Stimulated activated CD4-positive, alpha-beta T cell treated with anti-CD3 and anti-CD28 coated beads, Interleukin-4, amount 100 ng/mL, for 1 hour (primary cell): ENCODE results near the gene ETV6.
"Not testable (repeated sequence)": the region's sequence is repeated elsewhere in the genome, so short reads cannot be mapped to it uniquely, and the experiment has no call there.

Source experiments
- DNase-seq: peaks from one replicate; pipeline ENCODE4 v3.0.0-alpha.2; 2020

Gene ETV6

DNA sequence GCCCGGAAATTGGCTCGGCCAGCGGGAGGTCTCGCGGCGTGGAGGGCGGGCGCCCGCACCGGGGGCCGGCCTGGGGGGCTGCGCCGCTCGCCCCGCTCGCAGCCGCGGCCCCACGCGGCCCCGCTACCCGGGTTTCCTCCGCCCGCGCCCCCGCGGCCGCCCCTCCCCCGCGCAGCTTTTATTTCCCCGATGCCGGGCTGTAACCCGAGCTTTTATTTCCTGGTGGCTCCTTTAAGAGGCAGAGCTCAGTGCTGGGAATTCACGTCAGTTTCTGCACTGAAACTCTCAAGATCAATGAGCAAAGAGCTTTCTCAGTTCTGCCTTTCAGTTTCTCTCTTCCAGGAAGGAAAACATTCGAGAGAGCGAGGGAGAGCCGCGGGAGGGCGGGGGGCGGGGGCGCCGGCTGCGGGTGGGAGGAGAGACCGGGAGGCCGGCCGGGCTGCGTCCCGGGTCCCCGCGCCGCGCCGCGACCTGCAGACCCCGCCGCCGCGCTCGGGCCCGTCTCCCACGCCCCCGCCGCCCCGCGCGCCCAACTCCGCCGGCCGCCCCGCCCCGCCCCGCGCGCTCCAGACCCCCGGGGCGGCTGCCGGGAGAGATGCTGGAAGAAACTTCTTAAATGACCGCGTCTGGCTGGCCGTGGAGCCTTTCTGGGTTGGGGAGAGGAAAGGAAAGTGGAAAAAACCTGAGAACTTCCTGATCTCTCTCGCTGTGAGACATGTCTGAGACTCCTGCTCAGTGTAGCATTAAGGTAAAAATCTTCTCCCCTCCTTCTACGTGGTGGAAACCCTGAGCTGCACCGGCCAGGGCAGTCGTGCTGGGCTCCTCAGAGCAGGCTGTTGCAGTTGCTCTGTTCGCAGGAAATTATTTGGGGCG, at the start of gene ETV6:
Gene ETV6 (plus strand): TSS at position 262 of the 873 bp plus-strand sequence. CDS start 454 bp downstream, at position 716.
- peak; percentile 85 for DNase-seq

DNA sequence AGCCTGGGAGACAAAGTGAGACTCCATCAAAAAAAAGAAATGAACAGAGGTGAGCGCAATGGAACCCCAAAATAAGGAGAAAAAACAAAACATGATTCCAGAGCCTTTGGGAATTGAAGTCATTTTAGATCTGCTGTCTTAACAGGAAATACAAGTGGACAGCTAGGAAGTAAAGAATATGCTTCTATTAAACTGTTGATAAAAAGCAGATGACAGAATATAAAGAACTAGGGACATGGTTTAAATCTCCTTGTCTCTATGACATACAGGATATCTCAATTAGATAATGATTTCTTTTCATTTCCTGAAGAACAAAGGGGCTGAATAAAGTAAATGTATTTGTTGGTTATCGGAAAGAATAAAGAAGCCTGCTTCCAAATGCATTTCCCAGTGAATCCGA, 49.3 kb upstream of the ETV6 start:
- DNase-seq, result no peak

DNA sequence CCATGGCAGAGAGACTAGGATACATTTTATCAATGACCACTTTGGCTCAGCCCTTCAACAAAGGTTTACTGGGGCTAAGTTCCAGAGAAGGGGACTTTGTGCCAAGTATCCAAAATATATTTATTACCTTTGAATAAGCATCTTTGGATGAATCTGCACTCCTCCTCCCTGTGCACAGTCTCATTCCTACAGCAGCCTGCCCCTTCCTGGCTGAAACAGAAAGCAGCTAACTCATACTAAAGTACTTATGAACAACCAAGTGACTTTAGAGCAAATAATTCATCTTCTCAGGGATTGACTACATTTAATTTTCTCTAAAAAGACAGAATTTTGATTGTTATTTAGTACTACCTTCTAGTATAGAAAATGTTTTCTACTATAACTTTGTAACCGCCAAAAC, 47.8 kb upstream of the ETV6 start:
- no peak for DNase-seq

DNA sequence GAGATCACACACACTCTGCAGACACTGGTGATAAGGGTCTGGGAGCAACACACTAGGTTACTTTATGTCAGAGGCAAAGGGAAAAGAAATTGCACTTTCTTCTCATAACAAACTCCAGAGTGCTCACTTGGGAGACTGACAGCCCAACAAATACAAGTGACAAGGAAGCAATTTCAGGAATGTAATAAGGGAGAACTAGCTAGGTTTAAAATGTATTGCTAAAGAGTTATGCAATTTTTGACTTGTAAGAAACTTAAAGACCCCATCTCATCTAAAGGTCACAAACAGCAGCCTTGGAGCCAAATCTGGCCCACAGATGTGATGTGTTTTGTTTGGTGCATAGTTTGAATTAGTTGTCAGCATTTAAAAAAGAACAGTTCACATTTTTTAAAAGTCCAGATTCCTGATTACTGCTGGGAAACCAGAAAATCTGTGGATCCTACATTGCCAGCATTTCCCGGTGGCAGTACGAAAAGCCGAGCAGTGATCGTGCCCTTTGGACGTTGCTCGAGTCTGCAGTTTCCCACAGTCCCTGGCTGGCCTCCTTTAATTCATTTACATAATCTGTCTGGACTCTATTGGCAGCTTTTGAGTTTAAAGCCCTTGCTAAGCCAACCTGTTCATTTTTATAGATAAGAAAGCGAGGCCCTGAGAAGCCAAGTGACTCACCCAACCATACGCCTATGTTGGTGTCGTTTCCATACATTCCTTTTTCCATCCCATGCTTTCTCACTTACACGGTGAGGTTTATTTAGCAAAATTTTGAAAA, 42.0 kb upstream of the ETV6 start:
- DNase-seq, result no peak

DNA sequence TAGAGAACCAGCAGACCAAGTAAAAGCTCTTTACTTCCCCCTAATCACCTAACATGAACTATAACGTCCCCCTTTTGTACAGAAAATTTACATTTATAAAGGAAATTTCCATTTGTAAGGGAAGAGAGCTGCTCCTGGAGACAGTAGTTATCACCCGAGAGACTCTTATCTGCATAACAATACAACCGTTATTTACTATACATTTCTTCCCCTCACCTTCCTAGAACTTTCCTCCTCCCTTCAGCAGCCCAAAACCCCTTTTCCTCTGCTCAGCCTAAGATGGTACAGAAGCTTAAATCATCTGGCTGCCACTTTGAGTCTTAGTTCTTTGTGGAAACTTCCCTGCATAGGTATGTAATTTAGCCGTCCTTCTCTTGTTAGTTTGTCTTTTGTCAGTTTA, 40.4 kb upstream of the ETV6 start:
- DNase-seq, result no peak

DNA sequence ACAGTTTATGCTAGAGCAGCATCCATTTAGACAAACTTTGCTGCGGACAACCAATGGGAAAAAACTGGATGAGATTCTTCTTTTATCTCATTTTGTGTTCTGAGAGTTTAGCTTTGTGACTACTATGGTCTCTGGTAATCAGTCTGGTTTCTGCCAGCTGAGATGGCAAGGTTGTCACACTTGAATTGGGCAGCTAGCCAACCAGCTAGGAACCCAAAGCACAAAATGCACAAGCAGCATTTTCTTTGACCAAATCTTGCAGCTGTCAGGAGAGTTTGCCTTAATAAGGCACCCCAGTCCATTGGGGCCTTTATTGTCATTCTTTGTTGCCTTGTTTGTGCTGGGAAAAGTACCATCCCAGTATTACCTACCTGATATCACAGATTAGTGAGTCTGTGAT, 34.0 kb upstream of the ETV6 start:
- DNase-seq, result no peak

DNA sequence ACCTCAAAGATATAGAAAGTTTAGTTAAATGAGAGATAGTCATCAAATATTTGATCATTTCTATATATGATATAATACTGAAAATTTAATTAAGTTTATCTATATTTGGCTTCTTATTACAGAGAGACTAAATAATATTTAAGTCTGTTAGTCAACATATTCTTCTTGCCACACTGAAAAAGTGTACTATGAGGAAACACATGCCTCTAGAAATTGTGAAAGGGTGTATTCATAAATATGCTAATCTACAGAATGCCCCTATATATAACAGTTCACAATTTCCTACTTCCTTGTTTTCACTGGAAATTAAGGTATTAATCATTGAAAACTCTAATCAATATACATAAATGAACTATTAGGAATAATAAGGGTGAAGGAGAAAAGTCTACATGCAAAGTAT, 31.4 kb upstream of the ETV6 start:
- no peak for DNase-seq

DNA sequence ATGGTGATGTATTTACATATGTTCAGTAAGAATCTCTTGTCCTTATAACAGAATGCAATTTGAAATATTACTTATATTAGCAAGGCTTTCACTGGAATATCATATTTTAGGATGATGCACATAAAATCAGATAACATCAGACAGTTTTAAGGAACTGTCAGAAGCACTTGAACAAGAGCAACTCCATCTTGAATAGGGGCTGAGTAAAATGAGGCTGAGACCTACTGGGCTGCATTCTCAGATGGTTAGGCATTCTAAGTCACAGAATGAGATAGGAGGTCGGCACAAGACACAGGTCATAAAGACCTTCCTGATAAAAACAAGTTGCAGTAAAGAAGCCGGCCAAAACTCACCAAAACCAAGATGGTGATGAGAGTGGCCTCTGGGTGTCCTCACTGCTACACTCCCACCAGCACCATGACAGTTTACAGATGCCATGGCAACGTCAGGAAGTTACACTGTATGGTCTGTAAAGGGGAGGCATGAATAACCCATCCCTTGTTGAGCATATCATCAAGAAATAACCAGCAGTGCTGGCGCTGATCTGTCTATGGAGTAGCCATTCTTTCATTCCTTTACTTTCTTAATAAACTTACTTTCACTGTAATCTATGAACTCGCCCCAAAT, 27.6 kb upstream of the ETV6 start:
- no peak for DNase-seq

DNA sequence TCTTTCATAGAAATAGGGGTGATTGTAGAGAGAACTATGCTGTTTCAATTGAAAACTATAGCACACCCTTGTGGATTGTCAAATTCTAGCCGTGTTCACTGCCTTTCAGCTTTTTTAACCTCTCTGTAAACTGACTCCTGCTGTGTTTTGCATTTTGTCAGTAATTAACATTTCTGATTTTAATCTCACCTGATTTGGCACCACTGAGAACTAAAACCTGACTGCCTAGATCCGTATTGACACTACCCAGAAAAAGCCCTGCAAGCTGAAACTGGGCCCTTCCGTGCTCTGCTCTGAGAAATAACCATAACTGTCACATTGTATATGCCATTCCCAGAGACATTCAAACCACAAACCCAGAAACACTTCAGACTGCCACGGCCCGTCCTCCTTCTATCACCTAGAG, 26.6 kb upstream of the ETV6 start:
- DNase-seq, result no peak

DNA sequence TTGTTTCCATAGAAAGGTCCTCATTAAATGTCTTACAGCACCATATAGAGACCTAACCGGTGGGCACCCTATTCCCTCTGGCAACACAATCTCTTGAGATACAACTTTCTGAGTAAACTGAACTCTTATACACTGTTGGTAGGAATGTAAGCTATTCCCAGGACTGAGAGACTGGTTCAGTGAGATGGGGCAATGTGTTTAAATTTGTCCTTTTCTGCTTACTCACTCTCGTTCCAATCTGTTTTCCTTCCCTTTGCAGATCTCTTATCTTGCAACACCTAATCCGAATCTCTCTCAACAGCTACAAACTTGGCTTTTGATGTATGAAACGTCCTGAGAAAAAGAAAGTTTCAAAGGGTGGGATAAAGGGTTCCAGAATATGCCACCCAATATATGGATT, 26.1 kb upstream of the ETV6 start:
- DNase-seq, result no peak

DNA sequence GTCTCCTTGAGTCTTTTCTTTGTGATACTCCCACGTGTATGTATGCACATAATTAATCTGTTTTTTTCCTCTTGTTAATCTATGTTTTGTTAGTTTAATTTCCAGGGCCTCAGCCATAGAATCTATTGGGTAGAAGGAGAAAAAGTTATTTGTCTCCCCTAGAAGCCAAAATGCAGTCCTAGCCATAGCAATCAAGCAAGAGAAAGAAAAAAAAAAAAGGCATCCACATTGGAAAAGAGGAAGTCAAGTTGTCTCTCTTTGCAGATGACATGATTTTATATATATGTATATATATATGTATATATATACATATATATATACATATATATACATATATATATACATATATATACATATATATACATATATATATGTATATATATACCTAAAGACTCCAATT, 25.4 kb upstream of the ETV6 start:
- DNase-seq, result no peak

DNA sequence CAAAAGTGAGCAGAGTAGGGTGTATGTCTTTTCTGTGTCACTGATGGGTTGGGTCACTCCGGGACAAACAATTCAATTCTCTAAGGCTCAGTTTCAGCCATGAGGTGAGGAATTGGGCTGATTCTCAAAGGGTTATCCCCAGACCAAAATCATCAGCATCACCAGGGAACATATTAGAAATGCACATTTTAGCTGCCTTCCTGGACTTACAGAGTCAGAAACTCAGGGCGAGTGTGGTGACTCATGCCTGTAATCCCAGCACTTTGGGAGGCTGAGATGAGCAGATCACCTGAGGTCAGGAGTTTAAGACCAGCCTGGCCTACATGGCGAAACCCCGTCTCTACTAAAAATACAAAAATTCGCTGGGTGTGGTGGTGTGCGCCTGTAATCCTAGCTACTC, 21.8 kb upstream of the ETV6 start:
- not testable (repeated sequence) for DNase-seq

DNA sequence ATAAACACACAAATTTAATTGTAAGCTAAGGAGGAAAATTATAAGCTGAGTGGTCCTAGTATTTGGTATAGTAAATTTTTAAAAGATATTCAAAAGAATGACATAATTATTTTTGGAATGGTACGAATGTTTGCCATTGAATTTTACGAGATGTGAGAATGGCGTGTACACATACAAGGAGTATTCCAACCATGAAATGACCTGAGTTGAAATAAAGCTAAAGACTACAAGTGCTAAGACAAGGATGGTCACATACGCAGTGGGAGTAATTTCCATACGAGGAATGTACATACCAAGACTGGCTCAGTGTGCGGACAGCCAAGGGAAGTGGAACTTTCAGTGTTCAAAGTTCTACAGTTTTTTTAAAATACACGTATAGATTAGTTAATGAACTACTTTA, 21.1 kb upstream of the ETV6 start:
- no peak for DNase-seq

DNA sequence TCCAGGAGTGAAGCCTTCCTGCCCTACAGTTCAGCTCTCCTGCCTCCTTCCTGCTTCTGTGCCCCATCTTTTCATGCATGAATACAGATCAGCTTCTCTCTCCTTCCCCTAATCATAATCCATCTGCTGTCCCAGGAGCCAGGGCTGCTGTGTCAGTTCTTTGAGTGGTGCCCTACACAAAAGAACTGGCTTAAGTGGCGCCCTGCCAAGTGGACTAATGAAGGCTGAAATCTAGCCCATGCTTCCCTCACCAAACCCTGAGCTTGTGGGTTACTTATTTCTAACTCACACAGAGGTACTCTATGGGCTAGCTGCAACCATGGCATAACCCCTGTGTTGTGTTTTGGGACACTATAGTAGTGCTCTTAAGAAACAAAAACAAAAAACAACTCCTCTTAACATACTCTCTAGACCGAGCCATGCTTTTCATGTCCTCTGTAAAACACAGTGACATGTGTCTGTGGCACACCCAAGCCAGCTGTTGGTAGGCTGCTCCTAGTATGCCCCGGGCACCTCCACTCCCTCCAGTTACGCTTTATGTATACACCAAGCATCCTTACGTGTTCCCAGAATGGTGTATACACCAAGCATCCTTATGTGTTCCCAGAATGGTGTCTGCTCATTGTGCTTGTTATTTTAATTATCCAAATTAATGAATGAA, 19.3 kb upstream of the ETV6 start:
- DNase-seq, result no peak

DNA sequence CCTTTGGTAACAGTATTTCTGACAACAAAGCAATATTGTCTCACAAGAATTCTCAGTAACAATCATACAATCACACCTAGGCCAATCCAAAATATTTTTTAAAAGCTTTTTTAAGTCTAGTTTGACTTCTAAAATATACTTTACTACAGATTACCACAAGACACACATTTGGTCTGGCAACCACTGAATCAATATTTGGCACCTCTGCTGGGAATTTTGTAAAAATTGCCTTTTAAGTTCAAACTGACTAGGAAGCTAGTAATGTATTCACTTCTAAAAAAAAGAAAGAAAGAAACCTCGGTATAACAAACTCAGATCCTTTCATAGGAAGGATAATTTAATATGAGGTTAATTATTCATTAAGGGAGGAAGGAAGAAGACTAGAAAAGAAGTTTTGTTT, 18.2 kb upstream of the ETV6 start:
- no peak for DNase-seq

DNA sequence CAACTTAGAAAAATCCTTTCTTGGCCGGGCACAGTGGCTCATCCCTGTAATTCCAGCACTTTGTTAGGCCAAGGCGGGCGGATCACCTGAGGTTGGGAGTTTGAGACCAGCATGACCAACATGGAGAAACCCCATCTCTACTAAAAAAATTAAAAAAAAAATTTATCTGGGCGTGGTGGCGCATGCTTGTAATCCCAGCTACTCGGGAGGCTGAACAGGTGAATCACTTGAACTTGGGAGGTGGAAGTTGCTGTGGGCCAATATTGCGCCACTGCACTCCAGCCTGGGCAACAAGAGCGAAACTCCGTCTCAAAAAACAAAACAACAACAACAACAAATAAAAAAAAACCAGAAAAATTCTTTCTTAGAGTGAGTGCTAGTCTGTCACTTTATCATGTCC, 17.6 kb upstream of the ETV6 start:
- DNase-seq, result not testable (repeated sequence)

DNA sequence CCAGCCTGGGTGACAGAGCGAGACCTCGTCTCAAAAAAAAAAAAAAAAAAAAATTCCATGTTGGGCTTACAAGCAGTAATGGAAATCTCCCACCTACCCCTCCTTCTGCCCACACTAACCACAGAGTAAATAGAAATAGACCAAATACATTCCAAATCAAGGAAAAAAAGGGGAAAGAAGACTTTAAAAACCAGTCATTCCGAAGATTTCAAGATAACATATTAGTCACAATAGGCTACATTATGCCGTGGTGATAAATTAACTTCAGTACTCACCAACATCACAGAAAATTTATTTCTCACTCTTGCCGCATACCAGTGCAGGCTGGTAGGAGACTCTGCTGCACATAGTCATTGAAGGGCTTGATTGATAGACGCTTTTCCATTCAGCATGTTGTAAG, 15.5 kb upstream of the ETV6 start:
- DNase-seq, result no peak

DNA sequence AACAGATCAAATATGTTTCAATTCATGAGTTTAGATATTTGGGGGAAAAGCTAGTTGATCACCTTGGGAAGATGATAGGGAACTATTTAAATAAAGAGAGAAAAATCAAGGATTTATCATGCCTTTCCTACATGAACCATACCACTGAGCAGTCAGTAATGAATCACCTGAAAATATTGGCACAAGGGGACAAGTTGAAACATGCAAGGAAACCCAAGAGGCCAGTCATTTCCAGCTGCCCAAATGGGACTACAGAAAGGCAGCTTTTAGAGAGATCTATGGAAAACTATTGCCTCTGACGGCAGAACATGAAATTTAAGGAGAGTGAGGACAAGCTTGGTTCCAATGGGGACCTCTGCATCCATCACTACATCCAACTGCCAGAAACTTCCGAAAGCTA, 14.1 kb upstream of the ETV6 start:
- DNase-seq, result no peak

DNA sequence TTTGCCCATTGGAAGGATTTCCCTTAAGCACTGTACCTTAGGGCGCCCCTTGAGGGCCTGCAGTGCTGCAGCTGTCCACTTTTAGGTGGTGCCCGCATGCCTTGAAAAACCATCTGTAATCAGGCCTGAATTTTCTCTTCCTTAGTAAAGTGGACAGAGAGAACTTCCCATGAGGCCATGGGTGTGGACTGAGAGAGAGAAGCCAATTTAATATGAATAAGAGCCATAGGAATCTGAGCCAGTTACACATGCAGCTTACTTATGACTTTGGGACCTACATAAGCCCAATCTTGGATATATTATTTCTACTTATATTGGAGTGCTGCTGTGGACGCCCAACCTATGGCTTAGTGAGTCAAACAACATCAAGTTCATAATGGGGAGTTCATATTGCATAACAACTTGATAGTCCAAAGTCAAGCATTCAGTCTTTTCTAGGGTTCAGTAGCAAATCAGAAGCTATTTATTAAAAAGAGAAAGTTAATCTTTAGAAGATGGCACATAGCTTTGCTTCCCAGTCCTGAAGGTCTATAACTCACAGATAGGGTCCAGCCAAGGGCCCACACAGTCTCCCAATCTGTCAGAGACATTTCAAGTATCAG, 11.1 kb upstream of the ETV6 start:
- no peak for DNase-seq

DNA sequence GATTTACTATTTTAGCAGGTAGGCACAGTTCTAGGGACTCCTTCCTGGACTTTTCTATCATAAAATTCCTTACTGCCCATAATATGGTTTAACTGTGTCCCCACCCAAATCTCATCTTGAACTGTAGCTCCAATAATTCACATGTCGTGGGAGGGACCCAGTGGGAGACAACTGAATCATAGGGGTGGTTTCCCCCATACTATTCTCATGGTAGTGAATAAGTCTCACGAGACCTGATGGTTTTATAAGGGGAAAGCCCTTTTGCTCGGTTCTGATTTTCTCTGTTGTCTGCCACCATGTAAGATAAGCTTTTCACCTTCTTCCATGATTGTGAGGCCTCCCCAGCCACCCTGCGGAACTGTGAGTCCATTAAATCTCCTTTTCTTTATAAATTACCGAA, 10.0 kb upstream of the ETV6 start:
- no peak for DNase-seq

DNA sequence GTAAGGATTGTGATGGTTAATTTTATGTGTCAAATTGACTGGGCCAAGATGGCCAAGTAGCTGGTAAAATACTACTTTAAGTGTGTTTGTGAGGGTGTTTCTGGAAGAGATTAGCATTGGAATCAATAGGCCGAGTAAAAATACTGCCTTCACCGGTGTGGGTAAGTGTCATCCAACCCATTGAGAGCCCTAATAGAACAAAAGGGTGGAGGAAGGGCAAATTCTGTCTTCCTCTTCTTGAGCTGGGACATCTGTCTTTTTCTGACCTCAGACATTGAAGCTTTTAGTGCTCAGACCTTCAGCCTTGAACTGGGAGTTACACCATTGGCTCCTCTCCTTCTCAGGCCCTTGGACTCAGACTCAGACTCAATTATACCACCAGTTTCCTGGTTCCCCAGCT, 8.0 kb upstream of the ETV6 start:
- DNase-seq, result no peak

DNA sequence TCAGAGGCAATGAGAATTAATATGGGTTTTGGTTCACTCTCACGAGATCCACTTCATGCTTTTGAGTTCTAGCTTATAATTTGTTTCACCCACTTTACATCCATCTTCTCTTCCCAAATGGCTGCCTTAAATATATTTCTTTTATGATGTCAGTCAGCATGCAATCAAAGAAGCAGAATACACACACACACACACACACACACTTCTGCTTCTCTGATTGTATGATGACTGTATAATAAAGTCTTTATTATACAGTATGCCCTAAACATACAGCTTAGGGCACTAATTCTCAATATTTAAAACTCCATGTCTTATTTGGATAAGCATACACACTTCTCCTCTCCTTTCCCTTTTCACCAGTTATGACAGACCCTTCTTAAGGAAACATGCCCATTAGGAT, 6.7 kb upstream of the ETV6 start:
- DNase-seq, result no peak

DNA sequence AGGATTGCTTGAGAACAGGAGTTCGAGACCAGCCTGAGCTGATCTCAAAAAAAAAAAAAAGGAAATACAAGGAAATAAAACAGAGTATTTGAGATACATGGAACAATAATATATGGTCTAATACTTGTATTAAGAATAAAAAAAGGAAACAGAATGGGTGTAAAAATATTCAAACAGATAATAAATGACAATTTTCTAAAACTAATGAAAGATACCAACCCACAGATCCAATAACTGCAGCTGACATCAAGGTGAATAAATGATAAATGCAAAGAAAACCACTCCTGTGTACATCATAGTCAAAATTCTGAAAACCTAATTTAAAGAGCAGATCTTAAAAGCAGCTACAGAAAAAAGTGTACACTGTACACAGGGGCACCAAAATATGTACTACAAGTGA, 4.1 kb upstream of the ETV6 start:
- DNase-seq, result no peak
